Measurements from ENCODE around the gene RABGAP1L. TPM values are rescaled to one million over a fixed set of nuclear protein-coding genes. Genes with fewer than 3 reads are reported as not detected.
"Not testable (repeated sequence)": the region's sequence is repeated elsewhere in the genome, so short reads cannot be mapped to it uniquely, and the experiment has no call there.

The RABGAP1L gene
- total RNA-seq, 1 experiment from 2014 or later, result 57.4 TPM

DNA sequence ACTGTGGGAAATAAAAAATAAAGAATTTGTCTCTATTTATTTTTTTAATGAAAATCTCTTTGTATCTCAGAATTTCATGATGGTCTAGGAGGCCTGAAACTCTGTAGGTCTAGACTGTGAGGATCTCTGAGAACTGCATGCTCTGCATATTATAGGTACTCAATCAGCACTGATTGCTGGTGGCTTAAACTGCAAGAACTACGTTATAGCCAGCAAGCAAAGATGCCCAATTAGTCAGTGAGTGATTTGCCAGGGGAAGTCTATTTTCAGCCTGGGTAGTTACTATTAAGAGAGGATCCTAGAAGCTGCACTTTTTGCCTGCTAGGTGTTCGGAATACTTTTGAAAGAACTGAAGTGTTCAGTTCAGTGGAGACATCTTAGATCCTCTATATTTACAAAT is 375.9 kb downstream of the RABGAP1L start:
- DNase-seq, result no peak
- no peaks in the 10 kb centered on the region; the same call in 1 of the 2 replicates for H3K9me2 ChIP-seq (ENCODE audit: insufficient read depth)
- H3K9me3 ChIP-seq (ENCODE audit: insufficient read depth, low read depth), result no peaks in the 10 kb centered on the region; the same call in none of the 2 replicates
- H3K27ac ChIP-seq, result no peak overlapping the region
- H3K4me1 ChIP-seq (replicated peaks; ENCODE audit: insufficient read depth), result no peaks in the 10 kb centered on the region
- H3K4me3 ChIP-seq, result no peak overlapping the region
- H4K20me1 ChIP-seq (ENCODE audit: insufficient read depth), result no peaks in the 10 kb centered on the region
- no peaks in the 10 kb centered on the region for H3F3A ChIP-seq (ENCODE audit: insufficient read depth, low read depth)
- no peaks in the 10 kb centered on the region for H3K36me3 ChIP-seq (ENCODE audit: low read depth)
- intact Hi-C loops (cut with micrococcal nuclease; ENCODE audit: unreplicated experiment), result no loop called here
- ChIA-PET POLR2A (ENCODE audit: unreplicated experiment) (no interaction called here), CTCF (no interaction called here)
- no peak overlapping the region for H2AFZ ChIP-seq
- no peaks in the 10 kb centered on the region for H3K27me3 ChIP-seq (ENCODE audit: insufficient read depth, low read depth)
- TF ChIP-seq, protein P1, sequence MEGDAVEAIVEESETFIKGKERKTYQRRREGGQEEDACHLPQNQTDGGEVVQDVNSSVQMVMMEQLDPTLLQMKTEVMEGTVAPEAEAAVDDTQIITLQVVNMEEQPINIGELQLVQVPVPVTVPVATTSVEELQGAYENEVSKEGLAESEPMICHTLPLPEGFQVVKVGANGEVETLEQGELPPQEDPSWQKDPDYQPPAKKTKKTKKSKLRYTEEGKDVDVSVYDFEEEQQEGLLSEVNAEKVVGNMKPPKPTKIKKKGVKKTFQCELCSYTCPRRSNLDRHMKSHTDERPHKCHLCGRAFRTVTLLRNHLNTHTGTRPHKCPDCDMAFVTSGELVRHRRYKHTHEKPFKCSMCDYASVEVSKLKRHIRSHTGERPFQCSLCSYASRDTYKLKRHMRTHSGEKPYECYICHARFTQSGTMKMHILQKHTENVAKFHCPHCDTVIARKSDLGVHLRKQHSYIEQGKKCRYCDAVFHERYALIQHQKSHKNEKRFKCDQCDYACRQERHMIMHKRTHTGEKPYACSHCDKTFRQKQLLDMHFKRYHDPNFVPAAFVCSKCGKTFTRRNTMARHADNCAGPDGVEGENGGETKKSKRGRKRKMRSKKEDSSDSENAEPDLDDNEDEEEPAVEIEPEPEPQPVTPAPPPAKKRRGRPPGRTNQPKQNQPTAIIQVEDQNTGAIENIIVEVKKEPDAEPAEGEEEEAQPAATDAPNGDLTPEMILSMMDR (conservative IDR thresholded peaks at IDR 0.05), result no peak
- TF ChIP-seq EZH2 (IDR thresholded peaks at IDR 0.05; ENCODE audit: low read depth), result no peak
- no peaks in the 10 kb centered on the region for H3K79me2 ChIP-seq (ENCODE audit: low read depth)
- H3K4me2 ChIP-seq, result no peak overlapping the region
- BruUV-seq (replicated peaks), result no TSS peak

DNA sequence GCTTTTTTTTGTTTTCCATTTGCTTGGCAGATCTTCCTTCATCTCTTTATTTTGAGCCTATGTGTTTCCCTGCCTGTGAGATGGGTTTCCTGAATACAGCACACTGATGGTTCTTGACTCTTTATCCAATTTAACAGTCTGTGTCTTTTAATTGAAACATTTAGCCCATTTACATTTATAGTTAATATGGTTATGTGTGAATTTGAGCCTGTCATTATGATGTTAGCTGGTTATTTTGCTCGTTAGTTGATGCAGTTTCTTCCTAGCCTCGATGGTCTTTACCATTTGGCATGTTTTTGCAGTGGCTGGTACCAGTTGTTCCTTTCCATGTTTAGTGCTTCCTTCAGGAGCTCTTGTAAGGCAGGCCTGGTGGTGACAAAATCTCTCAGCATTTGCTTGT is 384.1 kb downstream of the RABGAP1L start:
- CTCF ChIA-PET; DNase-seq; H3K36me3 ChIP-seq (ENCODE audit: low read depth); POLR2A ChIA-PET (ENCODE audit: unreplicated experiment); H3K9me2 ChIP-seq (ENCODE audit: insufficient read depth); H3K27me3 ChIP-seq (ENCODE audit: insufficient read depth, low read depth); H3K4me2 ChIP-seq; intact Hi-C loops (cut with micrococcal nuclease; ENCODE audit: unreplicated experiment); H3K9me3 ChIP-seq (ENCODE audit: insufficient read depth, low read depth); H3K4me3 ChIP-seq; H3K27ac ChIP-seq; H3K4me1 ChIP-seq (replicated peaks; ENCODE audit: insufficient read depth); H2AFZ ChIP-seq; H4K20me1 ChIP-seq (ENCODE audit: insufficient read depth); H3K79me2 ChIP-seq (ENCODE audit: low read depth); H3F3A ChIP-seq (ENCODE audit: insufficient read depth, low read depth); BruUV-seq (replicated peaks): not testable (repeated sequence)

DNA sequence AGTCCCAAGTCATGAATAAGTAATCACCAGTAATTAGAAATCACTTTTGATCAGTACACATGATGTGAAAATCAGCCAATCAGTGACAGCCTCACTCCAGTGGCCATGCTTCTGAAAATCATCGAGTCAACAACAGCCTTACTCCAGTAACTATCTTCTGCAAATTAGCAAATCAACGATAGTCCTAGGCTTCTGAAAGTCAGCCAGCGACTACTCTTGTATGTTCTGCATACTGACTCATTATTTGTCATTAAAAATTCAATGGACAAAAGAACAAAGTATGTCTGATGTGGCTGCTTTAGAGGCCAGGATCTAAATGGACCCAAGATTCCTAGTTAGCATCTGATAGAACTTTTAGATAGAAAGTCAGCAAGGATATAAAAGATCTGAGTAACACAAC is 391.0 kb downstream of the RABGAP1L start:
- no peaks in the 10 kb centered on the region for H3K36me3 ChIP-seq (ENCODE audit: low read depth)
- no peaks in the 10 kb centered on the region for H3K4me1 ChIP-seq (replicated peaks; ENCODE audit: insufficient read depth)
- no peak overlapping the region for H3K4me2 ChIP-seq
- no TSS peak for BruUV-seq (replicated peaks)
- no peaks in the 10 kb centered on the region for H3K9me2 ChIP-seq (ENCODE audit: insufficient read depth)
- no peaks in the 10 kb centered on the region for H3K27me3 ChIP-seq (ENCODE audit: insufficient read depth, low read depth)
- intact Hi-C loops (cut with micrococcal nuclease; ENCODE audit: unreplicated experiment), result no loop called here
- no peaks in the 10 kb centered on the region for H3K9me3 ChIP-seq (ENCODE audit: insufficient read depth, low read depth)
- H2AFZ ChIP-seq, result no peak overlapping the region
- H4K20me1 ChIP-seq (ENCODE audit: insufficient read depth), result no peaks in the 10 kb centered on the region; the same call in 1 of the 2 replicates
- H3F3A ChIP-seq (ENCODE audit: insufficient read depth, low read depth), result no peaks in the 10 kb centered on the region
- H3K27ac ChIP-seq, result no peak overlapping the region
- CTCF ChIA-PET, result no interaction called here
- no peak for TF ChIP-seq EZH2 (IDR thresholded peaks at IDR 0.05; ENCODE audit: low read depth)
- TF ChIP-seq, protein P1 (conservative IDR thresholded peaks at IDR 0.05), result no peak
- no peak overlapping the region for H3K4me3 ChIP-seq
- DNase-seq, result no peak
- POLR2A ChIA-PET (ENCODE audit: unreplicated experiment), result no interaction called here
- no peaks in the 10 kb centered on the region for H3K79me2 ChIP-seq (ENCODE audit: low read depth)

GRCh38 chr1:174556392-174556791 is 397.1 kb downstream of the RABGAP1L start:
- Histone ChIP-seq H4K20me1 (ENCODE audit: insufficient read depth) (no peaks in the 10 kb centered on the region; the same call in 1 of the 2 replicates), H3K4me3 (no peak overlapping the region), H3K4me2 (no peak overlapping the region), H3K27ac (no peak overlapping the region), H2AFZ (no peak overlapping the region), H3K79me2 (ENCODE audit: low read depth) (no peaks in the 10 kb centered on the region), H3K9me3 (ENCODE audit: insufficient read depth, low read depth) (no peaks in the 10 kb centered on the region), H3K4me1 (replicated peaks; ENCODE audit: insufficient read depth) (no peaks in the 10 kb centered on the region), H3F3A (ENCODE audit: insufficient read depth, low read depth) (no peaks in the 10 kb centered on the region), H3K27me3 (ENCODE audit: insufficient read depth, low read depth) (no peaks in the 10 kb centered on the region), H3K9me2 (ENCODE audit: insufficient read depth) (no peaks in the 10 kb centered on the region), H3K36me3 (ENCODE audit: low read depth) (no peaks in the 10 kb centered on the region)
- DNase-seq, result no peak
- intact Hi-C loops (cut with micrococcal nuclease; ENCODE audit: unreplicated experiment), result no loop called here
- ChIA-PET CTCF (no interaction called here), POLR2A (ENCODE audit: unreplicated experiment) (no interaction called here)
- no peak for TF ChIP-seq EZH2 (IDR thresholded peaks at IDR 0.05; ENCODE audit: low read depth)
- TF ChIP-seq, protein P1 (conservative IDR thresholded peaks at IDR 0.05), result no peak
- BruUV-seq (replicated peaks), result no TSS peak
